NCI-H2107 treated with DMSO at 0.1 percent for 48 hours (cell line): ENCODE data around the gene LTC4S.
"Not testable (repeated sequence)": the region's sequence is repeated elsewhere in the genome, so short reads cannot be mapped to it uniquely, and the experiment has no call there.

ENCODE experiments used
- DNase-seq: peaks from one replicate; lab custom pipeline; 2025; ENCODE audit not compliant: unreplicated experiment; lab: John Stamatoyannopoulos, UW

LTC4S gene

DNA sequence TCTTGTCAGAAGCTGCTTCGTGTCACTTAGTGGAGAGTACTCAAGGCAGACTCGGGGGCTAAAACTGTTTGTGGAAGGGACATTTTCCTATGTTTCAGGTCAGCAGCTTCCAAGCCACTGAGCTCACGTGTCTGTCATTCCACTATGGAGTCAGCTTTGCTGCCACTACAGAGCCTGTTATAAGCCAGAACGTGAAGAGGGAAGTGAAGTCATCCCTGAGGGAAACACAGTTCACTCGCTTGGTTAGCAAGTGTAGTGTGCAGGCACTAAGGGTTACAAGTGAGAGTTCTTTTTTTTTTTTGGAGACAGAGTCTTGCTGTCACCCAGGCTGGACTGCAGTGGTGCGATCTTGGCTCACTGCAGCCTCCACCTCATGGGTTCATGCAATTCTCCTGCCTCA lies 24.5 kb upstream of the LTC4S start:
- no peak for DNase-seq

DNA sequence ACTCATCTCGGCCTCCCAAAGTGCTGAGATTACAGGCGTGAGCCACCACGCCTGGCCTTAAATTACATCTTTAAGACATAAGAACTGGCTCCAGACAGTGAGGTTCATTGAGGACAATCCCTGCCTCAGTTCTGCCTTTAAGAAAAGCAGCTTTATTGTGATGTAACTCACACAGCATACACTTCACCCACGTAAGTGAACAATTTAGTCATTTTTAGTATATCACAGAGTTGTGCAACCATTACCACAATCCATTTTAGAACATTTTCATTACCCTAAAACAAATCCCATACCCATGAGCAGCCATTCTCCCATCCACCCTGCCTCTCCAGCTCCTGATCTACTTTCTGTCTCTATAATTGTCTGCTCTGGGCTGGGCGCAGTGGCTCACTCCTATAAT lies 24.0 kb upstream of the LTC4S start:
- no peak for DNase-seq

DNA sequence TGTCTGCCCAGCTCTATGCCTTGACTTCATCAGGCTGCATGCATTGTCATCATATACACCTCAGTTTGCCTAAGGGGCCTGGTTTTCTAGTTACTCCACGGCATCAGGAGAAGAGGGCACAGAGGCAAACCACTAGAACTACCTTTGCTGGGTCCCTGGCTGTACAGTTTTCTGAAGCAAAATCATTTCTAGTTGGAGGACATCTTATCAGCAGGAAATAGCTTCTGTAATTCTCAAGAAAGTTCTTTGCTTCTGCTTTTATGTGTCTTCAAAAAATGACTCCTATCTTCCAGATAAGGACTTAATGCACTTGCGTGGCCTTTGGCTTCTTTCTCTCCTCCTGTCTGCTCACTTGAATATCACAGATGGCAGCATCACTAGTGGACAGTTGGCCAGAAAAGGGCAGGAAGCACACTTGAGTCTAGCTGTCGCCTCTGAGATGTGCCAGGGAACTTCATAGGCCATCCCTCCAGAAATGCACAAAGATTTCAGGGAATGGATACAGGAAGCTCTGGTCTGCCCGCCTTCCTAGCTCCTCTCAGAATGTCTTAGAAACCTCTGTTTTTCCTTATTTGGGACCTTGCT lies 22.4 kb upstream of the LTC4S start:
- DNase-seq: no peak

DNA sequence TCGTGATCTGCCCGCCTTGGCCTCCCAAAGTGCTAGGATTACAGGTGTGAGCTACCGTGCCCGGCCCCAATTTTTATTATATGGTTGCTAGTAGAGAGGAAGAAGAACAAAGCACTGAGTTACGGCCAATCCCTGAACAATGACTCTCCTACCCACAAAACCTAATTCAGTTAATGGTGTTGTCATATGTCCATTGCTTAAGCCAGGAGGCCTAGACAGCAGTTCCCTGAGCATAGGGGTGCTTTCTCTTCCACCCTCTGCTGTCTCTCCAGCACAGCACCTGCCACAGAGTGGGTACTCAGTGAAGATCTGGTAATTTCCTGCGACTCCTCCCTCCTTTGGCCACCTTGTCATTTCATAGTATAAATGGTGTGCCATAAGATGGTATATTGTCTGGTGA lies 21.4 kb upstream of the LTC4S start:
- no peak for DNase-seq

DNA sequence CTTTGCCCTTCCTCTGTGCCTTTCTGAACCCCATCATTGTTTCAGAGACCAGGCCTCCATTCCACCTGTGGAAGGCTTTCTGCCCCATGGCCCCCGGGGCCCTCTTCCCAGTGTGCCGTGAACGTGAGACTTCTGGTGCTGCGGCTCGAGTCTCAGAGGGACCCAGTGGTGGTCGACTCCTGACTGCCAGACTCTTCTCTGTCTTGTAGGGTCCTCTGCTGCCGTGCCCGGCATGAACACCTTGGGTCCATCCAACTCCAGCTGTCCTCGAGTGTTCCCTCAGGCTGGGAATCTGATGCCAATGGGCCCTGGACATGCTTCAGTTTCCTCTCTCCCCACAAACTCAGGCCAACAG lies 20.1 kb upstream of the LTC4S start:
- no peak for DNase-seq

DNA sequence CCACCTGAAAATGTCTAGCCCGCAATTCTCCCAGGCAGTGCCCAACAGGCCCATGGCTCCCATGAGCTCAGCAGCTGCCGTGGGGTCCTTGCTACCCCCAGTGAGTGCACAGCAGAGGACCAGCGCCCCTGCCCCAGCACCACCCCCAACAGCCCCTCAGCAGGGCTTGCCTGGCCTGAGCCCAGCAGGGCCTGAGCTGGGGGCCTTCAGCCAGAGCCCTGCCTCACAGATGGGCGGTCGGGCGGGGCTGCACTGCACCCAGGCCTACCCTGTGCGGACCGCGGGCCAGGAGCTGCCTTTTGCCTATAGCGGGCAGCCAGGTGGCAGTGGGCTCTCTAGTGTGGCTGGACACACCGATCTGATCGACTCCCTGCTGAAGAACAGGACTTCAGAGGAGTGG lies 19.3 kb upstream of the LTC4S start:
- no peak for DNase-seq

DNA sequence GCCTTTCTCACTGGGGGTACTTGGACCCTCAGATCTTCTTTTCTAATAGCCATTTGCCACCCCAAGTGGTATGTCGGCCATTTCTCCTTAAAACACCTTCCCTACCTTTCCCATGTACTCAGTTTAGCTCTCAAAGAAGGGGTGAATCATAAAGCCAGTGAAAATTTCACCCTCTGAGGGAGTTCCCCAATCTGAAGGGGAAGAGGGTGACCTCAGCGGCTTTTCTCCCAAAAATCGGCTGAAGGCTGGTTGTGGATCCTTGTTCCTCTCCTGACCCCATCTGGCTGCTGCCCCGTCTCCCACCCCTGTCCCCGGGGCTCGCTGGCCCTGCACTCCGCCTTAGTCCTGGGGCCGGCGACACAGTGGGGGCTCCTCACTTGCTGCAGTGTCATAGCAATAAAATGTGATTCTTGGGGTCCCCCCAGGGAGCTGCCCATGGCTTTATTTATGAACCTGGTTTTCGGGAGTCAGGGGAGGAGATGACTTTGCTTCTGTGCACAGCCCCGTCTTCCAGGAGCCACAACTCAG lies 17.3 kb upstream of the LTC4S start:
- no peak for DNase-seq

DNA sequence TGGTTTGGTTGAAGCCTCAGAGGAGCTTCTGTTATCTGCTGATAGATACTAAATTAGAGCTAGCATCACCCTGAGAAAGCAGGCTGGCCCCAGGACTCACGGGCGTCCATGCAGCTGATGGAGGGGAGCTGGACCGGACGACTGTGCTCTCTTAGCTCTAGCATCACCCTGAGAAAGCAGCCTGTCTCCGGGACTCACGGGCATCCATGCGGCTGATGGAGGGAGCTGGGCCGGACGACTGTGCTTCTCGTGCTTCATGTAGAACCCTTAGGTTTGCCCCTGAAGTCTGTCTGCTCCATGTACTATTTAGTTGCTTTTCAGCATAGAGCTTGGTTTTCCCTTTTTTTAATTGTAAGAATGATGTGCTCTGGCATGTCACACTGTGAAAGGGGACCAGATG lies 16.3 kb upstream of the LTC4S start:
- DNase-seq: no peak

DNA sequence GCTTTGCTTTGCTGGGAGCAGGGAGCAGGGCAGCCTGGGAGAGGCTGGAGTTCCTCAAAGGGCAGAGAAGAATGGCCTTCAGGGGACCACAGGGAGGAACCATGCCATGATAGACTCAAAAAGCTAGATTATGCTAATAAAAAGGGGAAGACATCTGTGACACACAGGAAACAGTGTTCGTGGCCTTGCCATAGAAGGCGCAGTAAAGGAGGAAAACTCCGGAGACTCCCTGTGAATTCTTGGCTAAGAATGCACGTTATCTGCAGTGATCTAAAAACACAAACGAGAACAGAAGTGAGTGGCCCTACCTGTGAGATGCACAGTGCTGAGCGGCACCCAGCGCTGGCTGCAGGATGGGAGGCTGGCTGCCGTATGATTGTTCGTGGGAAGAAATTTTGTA lies 15.9 kb upstream of the LTC4S start:
- DNase-seq: no peak

DNA sequence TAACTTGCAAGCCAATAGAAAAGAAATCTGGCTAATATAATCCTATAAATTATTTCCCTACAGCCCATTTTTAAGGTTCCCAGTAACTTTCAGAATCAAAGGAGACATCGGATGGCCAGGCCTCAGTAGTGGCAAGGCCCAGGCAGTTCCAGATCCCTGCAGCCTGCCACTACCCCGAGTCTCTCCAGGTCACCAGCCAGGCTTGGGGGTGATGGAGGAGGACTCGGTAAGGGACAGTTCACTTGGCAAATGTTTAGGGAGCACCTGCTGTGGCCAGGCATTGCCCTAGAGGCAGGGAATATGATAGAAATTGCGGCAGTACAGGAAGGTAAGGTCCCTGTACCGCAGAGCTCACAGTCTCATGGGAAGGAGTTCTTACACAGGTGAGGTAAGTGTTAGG lies 15.2 kb upstream of the LTC4S start:
- no peak for DNase-seq

DNA sequence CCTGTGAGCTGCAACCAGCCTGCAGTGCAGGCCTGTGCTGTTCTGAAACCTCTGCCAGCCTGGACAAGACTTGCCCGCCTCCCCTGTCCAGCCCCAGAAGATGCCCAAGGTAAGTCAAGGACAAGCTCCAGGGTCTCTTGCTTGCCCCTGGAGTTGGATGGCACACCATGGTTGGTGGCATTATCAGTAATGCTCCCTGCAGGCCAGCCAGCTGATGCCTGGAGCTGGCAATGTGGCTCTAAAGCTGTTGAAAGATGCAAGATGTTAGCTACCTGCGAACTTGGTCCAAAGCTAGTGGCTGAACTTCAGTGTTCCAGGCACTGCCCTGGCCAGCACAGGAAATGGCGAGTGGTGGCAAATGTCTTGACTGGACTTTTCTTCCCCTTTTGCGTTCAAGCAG lies 14.0 kb upstream of the LTC4S start:
- no peak for DNase-seq

DNA sequence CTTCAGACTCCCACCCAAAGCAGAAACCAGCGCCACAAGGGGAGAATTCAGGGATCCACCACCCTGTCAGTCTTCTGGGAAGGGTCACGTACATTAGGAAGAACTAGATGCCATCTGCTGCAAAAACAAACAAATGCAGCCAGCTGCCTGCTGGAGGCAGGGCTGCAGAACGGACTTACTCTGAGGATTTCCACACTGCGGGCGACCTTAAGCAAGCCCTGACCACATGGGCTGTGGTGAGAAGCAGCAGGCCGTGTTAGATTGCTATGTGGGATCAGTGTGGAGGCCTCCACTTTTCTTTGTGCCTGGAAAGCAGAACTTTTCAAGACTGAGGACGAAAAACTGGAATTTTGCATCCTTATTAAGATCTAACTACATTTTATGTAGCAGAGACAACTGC lies 13.4 kb upstream of the LTC4S start:
- DNase-seq: no peak

DNA sequence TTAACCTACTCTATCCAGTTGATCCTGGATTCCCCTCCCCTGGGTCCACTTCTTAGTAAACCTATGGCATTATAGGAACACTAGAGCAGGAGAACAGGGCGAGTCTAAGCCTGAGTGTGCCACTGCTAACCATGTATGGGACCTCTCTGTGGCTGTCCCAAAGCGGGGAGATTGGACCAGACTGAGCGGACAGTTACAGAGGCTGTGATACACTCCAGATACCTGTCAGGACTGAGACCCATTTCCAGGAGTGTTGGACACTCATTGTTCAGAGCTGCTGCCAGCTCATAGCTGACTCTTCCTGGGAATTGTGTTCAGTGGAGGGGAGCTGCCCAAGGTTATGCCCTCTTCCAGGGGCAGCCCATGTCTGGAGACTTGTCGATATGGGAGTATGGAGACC lies 11.9 kb upstream of the LTC4S start:
- no peak for DNase-seq

DNA sequence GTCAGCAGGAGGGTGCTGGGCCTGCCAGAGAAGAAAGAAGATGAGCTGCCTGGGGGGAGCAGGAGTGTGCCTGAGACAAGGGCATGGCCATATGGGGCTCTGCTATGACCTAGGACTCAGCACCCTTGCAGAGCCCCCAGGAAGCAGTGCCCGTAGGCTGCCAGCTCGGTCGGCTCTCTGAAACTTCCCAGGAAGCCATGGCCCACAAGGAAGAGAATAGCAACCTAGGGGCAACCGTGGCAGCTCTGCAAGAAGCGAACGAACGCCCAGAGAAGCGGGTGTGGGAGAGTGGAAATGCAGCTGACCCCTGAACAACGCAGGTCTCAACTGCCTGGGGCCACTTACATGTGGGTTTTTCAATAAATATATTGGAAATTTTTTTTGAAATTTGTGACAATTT lies 10.7 kb upstream of the LTC4S start:
- DNase-seq: no peak

DNA sequence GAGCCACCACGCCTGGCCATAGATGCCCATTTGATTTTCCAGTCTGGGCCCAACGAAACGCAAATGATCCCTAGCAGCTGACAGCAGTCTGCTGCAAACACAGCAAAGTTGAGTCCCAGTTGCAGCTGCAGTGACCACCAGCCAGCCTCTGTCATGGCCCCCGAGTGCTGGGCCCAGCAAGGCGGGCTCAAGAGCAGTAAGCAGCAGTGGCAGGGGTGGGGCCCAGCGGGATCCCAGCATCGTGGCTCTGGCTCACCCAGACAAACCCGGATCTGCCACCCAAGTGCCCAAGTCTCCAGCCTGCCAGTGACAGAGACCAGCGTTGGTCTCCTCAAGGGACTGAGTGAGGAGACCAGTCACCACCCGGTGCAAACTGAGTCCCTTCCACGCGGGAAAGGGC lies 6.9 kb upstream of the LTC4S start:
- no peak for DNase-seq

DNA sequence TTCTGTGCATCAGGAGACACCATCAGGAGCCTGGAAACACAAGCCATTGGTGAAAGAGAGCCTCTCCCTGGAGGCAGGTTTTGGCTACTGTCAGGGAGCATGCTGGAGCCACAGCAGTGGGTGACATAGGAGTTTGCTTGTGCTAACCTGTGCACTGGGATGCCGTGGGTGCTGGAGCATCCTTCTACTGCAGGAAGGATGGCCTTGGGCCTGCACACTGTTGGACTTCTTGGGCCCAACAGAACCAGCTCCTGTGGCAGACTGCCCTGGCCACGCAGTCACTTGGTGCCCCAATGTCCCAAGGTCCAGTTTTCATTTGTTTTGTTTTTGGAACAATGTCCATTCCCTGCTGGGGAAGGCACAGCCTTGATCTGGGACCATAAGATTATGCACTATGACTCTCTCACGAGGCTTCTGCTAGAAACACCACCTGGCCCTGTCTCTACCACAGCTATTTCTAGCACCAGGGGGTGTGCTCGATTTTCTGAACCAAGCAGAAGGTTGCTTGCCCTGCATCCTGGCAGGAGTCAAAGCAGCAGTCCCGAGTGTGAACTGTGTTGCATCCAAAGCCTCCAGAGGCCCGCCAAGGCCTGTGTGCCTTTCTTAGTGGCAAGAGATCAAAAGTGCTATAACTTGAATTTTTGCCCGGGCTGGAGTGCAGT lies 5.5 kb upstream of the LTC4S start:
- no peak for DNase-seq

DNA sequence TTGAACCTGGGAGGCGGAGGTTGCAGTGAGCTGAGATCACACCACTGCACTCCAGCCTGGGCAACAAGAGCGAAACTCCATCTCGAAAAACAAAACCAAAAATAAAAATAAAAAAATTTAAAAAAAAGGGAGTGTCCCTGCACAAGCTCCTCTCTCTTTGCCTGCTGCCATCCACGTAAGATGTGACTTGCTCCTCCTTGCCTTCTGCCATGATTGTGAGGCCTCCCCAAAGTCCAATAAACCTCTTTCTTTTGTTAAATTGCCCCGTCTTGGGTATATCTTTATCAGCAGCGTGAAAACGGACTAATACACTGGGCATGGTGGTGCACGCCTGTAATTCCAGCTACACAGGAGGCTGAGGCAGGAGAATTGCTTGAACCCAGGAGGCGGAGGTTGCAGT lies 4.5 kb upstream of the LTC4S start:
- DNase-seq: not testable (repeated sequence)

DNA sequence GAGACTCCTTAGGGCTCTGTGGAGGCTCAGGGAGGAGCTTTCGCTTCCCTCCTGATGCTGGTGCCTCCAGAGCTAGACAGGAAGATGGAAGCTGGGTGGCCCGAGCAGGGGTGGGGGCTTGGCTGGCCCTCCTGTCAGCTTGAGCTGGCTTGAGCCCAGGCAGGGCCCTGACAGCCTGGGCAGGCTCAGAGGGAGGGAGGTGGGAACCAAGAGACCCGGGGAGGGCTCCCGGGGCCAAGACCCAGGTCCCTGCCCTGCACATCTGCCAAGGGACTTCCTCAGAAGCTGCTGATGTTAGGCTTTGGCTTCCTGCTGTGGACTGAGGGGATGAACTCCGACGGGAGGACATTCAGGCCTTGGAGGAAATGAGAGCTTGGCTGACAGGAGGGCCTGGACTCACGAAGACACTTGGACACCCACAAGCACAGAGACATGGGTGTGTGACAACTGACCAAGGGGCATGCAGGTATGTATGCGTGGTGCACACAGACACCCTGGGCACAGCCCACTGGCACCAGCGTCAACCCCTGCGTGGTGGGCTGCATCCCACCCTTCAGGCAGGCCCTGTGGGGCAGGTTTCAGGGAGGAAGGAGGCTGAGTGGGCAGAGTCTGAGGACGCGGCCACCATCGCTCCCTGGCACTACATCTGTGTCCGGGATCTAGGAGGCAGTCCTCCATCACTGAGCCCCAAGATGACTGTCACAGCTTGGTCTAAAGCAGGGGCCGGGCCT lies 1.7 kb upstream of the LTC4S start:
- DNase-seq: no peak

DNA sequence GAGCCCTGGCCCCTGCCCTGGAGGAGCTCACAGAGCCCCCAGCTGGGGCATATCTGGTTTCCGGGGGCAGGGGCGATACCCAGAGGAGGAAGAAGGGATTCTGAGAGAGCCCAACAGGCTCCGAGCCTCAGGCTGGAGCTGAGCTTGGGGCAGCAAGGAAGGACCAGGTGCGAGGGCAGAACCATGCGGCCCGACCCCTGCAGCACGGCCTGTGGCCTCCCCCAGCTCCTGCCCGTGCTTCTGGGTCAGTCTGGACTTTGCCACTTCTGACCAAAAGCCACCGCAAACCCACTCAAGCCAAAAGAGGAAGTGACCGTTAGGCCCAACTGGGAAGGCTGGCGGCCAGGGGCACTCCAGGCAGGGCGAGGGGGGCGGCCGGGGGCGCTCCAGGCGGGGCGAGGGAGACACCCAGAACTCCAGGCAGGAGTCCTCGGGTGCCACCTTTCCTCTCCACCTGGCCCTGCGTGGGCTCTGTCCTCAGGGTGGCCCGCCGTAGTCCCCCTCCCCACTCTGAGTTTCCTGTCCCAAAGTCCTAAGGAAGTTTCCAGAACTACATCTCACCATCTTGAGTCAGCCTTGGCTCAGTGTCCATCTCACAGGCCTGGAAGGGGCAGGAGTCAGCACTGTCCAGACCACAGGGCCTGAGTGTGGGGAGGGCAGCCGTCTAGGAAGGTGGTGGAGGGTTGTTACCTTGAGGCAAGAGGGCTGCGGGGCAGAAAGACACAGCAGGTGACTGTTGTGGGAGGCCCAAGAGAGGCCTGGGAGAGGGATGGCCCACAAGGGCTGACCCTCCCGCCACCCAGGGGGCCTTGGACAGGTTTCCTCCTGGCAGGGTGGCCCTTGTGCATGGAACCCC lies 946 bp upstream of the LTC4S start:
- no peak for DNase-seq

DNA sequence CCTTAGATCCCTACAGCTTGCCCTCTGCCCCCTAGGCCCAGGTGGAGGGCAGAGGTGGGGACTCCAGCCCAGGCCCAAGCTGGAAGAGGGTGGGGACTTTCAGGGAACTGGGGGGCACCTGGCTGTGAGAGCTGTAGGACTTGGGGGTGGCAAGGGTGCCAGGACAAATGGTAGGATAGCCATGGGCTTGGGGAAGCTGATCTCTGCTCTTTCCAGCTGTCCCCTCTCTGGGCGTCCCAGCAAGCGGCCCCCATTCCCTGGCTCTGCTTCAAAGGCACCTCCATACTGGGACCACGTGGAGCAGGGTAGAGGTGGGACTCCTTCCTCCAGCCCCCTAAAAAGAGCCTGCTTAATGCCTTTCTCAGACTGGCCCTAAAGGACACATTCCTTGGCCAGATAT lies 385 bp downstream of the LTC4S start:
- DNase-seq: no peak

DNA sequence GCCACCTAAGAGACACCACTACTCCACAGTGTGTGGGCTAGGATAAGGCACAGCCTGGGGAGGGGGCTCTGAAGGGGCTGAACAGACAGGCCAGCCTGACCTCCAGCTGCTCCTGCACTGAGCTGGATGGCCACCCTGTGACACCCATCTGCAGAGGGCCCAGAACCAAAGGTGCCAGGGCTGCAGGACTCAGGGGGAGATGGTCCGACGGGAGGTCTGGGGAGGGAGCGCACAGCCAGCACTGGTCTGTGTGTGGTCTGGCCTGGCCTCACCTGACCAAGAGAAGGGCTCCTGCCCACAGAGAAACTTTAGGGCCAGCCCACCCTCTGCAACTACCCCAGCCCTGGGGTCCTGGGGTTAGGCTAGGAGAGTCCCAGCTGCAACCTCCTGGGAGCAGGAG lies 789 bp downstream of the LTC4S start:
- no peak for DNase-seq
